Loucy (cell line): Measurements from ENCODE around the gene CCDC33.

Source experiments
- H2AFZ ChIP-seq: fragments of 200-600 bp; sonication (generic); 2 replicates; pipeline ENCODE4 v1.6.0; 2016; ENCODE audit warnings: antibody characterized with exemption, mild to moderate bottlenecking, low read length, moderate library complexity
- H3F3A ChIP-seq: fragments of 200-600 bp; 2 replicates; pipeline ENCODE4 v1.6.0; 2016; ENCODE audit warnings: antibody characterized with exemption, low read depth, mild to moderate bottlenecking
- H3K27me3 ChIP-seq: fragments of 200-600 bp; sonication (generic); 2 replicates; pipeline ENCODE4 v1.6.1; 2014; ENCODE audit warnings: low read length, mild to moderate bottlenecking; ENCODE audit not compliant: insufficient read depth, poor library complexity, severe bottlenecking
- H3K36me3 ChIP-seq: fragments of 200-600 bp; sonication (generic); 2 replicates; pipeline ENCODE4 v1.6.1; 2016; ENCODE audit warnings: low read length; ENCODE audit not compliant: insufficient read depth
- H3K4me1 ChIP-seq: fragments of 200-600 bp; sonication (generic); 2 replicates; pipeline ENCODE4 v1.5.1; 2014; ENCODE audit warnings: low read length, mild to moderate bottlenecking; ENCODE audit not compliant: insufficient read depth, poor library complexity, severe bottlenecking
- H3K4me2 ChIP-seq: fragments of 200-600 bp; sonication (generic); 2 replicates; pipeline ENCODE4 v1.6.0; 2014; ENCODE audit warnings: antibody characterized with exemption, low read length, low read depth, mild to moderate bottlenecking; ENCODE audit not compliant: poor library complexity, severe bottlenecking
- H3K4me3 ChIP-seq: fragments of 200-600 bp; sonication (generic); 2 replicates; pipeline ENCODE4 v1.5.1; 2014; ENCODE audit warnings: low read length, mild to moderate bottlenecking, mixed read lengths; ENCODE audit not compliant: poor library complexity, severe bottlenecking
- H3K79me2 ChIP-seq: fragments of 200-600 bp; sonication (generic); 2 replicates; pipeline ENCODE4 v1.6.1; 2014; ENCODE audit warnings: low read length; ENCODE audit not compliant: insufficient read depth
- H3K9ac ChIP-seq: fragments of 200-600 bp; sonication (generic); 2 replicates; pipeline ENCODE4 v1.6.0; 2014; ENCODE audit warnings: mild to moderate bottlenecking, low read depth, low read length, moderate library complexity; ENCODE audit not compliant: poor library complexity, severe bottlenecking
- H3K9me2 ChIP-seq: fragments of 200-600 bp; sonication (generic); replicated peaks from 2 replicates; pipeline ENCODE4 v1.6.1; 2016; ENCODE audit warnings: low read depth, low read length, mixed read lengths
- H3K9me3 ChIP-seq: fragments of 200-600 bp; sonication (generic); 2 replicates; pipeline ENCODE4 v1.6.1; 2014; ENCODE audit warnings: mild to moderate bottlenecking, antibody characterized with exemption, low read length, low read depth; ENCODE audit not compliant: insufficient read depth
- H4K20me1 ChIP-seq: fragments of 200-600 bp; sonication (generic); 2 replicates; pipeline ENCODE4 v1.6.0; 2014; ENCODE audit warnings: antibody characterized with exemption, low read length, mild to moderate bottlenecking; ENCODE audit not compliant: insufficient read depth, poor library complexity, severe bottlenecking
- CTCF ChIP-seq: fragments of 200-600 bp; sonication (generic); conservative IDR thresholded peaks from 2 replicates; pipeline ENCODE4 v1.5.1; 2014; ENCODE audit warnings: mild to moderate bottlenecking, antibody characterized with exemption, low read length
- EZH2phosphoT487 ChIP-seq: fragments of 200-600 bp; IDR thresholded peaks from 2 replicates; pipeline ENCODE4 v1.6.1; 2018; ENCODE audit warnings: antibody characterized with exemption, mild to moderate bottlenecking, moderate library complexity, borderline replicate concordance

Gene CCDC33

GRCh38 chr15:74334127-74334526, 98.0 kb downstream of the CCDC33 start:
- Histone ChIP-seq H3K9ac (no peak overlapping the region), H3K4me3 (no peak overlapping the region), H3K27me3 (no peaks in the 10 kb centered on the region), H3F3A (no peaks in the 10 kb centered on the region), H3K4me2 (no peak overlapping the region), H3K9me3 (no peaks in the 10 kb centered on the region), H3K9me2 (no peaks in the 10 kb centered on the region), H4K20me1 (no peaks in the 10 kb centered on the region), H3K79me2 (no peaks in the 10 kb centered on the region), H3K4me1 (peaks cover 3% of the 10 kb centered on the region), H2AFZ (no peak overlapping the region), H3K36me3 (no peaks in the 10 kb centered on the region)
- TF ChIP-seq EZH2phosphoT487, result no peak

GRCh38 chr15:74335396-74335795, 99.3 kb downstream of the CCDC33 start:
- no peak overlapping the region for H3K4me2 ChIP-seq
- no peak overlapping the region for H3K4me3 ChIP-seq
- no peaks in the 10 kb centered on the region for H3K79me2 ChIP-seq
- no peaks in the 10 kb centered on the region for H3K36me3 ChIP-seq
- H3K9me3 ChIP-seq, result no peaks in the 10 kb centered on the region
- no peaks in the 10 kb centered on the region for H3K27me3 ChIP-seq
- H3K4me1 ChIP-seq, result no peaks in the 10 kb centered on the region
- no peak overlapping the region for H3K9ac ChIP-seq
- no peaks in the 10 kb centered on the region for H3K9me2 ChIP-seq
- H2AFZ ChIP-seq, result no peak overlapping the region
- TF ChIP-seq EZH2phosphoT487 (no peak), CTCF (no peak)
- no peaks in the 10 kb centered on the region for H4K20me1 ChIP-seq
- H3F3A ChIP-seq, result no peaks in the 10 kb centered on the region

DNA sequence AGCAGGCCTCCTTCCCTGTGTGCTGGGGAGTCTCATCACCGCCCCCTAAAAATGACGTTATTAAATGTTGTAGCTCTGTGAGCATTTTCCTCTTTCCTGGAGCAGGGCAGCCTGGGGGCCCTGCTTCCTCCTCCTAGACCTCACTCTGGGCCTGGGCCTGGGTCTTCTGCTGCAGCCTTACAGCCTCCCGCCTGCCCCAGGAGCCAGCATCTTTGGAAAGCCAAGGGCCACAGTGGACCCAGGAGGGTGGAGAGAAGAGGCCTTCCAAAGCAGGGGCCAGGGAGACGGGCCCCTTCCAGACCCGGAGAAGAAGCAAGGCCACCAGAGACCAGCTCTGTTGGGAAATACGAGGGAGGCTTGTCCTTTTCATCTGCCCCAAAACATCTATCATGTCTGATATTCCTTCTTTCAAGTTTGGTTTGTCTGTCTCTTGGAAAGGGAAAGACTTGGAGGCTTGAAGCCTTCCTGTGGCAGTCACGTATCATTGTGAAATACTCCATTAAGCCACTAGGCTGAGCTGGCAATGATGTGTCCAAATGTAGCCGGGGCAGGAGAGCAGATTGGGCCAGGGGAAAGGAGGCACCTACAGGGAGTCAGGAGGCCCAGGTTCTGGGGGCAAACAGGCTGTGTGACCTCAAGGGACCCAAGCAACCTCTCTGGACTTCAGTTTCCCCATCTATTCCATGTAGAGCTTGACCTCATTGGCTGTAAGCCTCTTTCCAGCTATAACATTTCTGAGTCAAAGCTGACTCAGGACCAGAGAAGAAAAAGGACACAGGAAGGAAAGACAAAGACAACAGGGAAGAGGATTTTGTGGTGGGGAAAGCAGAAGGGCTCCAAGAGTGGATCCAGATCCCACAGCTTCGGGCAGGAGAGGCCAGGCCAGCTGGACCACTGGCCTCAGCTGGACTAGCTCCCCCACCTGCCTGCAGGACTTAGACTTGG, 100.2 kb downstream of the CCDC33 start:
- Histone ChIP-seq H3K4me3 (no peak overlapping the region), H3K27me3 (no peaks in the 10 kb centered on the region), H3F3A (no peaks in the 10 kb centered on the region), H3K9me3 (no peaks in the 10 kb centered on the region), H2AFZ (no peak overlapping the region), H3K9ac (no peak overlapping the region), H3K79me2 (no peaks in the 10 kb centered on the region), H3K4me2 (no peak overlapping the region), H3K9me2 (no peaks in the 10 kb centered on the region), H4K20me1 (no peaks in the 10 kb centered on the region), H3K36me3 (no peaks in the 10 kb centered on the region), H3K4me1 (no peaks in the 10 kb centered on the region)
- TF ChIP-seq EZH2phosphoT487 (no peak), CTCF (no peak)
